Measurements from ENCODE around the gene PCDHA2.
"Not testable (repeated sequence)": the region's sequence is repeated elsewhere in the genome, so short reads cannot be mapped to it uniquely, and the experiment has no call there.

PCDHA2 gene

DNA sequence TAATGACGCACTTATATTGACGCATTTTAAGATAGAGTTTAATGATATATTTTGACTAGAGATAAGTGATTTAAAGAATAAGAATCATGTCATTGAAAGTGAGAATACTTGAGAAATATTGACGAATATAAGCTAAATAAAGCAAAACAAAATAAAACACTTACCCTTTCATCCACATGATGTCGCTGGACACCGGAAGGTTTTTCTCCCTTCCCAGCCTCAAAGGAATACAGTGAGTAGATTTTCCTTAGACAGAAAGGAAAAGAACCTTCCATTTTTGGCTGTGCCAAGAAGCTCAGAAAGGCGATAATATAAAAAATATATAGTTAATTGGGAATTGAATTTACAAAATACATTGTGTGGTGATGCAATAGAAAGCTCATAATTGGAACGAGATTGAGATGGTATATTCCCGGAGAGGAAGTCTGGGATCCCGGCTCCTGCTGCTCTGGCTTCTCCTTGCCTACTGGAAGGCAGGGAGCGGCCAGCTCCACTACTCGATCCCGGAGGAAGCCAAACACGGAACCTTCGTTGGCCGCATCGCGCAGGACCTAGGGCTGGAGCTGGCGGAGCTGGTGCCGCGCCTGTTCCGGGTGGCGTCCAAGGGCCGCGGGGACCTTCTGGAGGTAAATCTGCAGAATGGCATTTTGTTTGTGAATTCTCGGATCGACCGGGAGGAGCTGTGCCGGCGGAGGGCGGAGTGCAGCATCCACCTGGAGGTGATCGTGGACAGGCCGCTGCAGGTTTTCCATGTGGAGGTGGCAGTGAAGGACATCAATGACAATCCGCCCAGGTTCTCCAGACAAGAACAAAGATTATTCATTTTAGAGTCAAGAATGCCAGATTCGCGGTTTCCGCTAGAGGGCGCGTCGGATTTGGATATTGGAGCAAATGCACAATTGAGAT, 27.0 kb downstream of the PCDHA2 start, which contains the start of gene PCDHA5:
TSS of gene PCDHA5 (plus strand) at position 239 of the 906 bp plus-strand sequence.
- no peak for DNase-seq

DNA sequence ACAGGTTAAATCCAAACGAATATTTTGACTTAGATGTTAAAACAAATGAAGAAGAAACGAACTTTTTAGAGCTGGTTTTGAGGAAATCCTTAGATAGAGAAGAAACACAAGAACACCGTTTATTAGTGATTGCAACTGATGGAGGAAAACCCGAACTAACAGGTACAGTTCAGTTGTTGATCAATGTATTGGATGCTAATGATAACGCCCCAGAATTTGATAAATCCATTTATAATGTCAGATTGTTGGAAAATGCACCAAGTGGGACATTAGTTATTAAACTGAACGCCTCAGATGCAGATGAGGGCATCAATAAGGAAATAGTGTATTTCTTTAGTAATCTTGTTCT, 27.6 kb downstream of the PCDHA2 start:
- DNase-seq = no peak

- DNase-seq = not testable (repeated sequence)
Observed at GRCh38 chr5:140822969-140823368, 28.3 kb downstream of the PCDHA2 start.

- no peak for DNase-seq
Observed at GRCh38 chr5:140823475-140823874, 28.8 kb downstream of the PCDHA2 start.

GRCh38 chr5:140827704-140828361, 33.2 kb downstream of the PCDHA2 start, which contains the start of gene PCDHA6:
PCDHA6 (plus strand) TSS chr5:140827960; CDS start chr5:140828092, 132 bp downstream.
- DNase-seq = no peak

DNA sequence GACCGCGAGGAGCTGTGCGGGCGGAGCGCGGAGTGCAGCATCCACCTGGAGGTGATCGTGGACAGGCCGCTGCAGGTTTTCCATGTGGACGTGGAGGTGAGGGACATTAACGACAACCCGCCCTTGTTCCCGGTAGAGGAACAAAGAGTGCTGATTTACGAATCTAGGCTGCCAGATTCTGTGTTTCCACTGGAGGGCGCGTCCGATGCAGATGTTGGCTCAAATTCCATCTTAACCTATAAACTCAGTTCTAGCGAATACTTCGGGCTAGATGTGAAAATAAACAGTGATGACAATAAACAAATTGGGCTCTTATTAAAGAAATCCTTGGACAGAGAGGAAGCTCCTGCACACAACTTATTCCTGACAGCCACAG, 33.7 kb downstream of the PCDHA2 start:
- DNase-seq = no peak

DNA sequence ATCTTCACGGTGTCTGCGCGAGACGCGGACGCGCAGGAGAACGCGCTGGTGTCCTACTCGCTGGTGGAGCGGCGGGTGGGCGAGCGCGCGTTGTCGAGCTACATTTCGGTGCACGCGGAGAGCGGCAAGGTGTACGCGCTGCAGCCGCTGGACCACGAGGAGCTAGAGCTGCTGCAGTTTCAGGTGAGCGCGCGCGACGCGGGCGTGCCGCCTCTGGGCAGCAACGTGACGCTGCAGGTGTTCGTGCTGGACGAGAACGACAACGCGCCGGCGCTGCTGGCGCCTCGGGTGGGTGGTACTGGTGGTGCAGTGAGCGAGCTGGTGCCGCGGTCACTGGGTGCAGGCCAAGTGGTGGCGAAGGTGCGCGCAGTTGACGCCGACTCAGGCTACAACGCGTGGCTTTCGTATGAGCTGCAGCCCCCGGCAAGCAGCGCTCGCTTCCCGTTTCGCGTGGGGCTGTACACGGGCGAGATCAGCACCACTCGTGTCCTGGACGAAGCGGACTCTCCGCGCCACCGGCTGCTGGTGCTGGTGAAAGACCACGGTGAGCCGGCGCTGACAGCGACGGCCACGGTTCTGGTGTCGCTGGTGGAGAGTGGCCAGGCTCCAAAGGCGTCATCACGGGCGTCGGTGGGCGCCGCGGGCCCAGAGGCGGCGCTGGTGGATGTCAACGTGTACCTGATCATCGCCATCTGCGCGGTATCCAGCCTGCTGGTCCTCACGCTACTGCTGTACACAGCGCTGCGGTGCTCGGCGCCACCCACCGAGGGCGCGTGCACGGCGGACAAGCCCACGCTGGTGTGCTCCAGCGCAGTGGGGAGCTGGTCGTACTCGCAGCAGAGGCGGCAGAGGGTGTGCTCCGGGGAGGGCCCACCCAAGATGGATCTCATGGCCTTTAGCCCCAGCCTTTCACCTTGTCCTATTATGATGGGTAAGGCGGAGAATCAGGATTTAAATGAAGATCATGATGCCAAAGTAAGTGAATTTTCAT, 35.2 kb downstream of the PCDHA2 start:
- DNase-seq = not testable (repeated sequence)

- peak; percentile 23 for DNase-seq
Observed at GRCh38 chr5:140833993-140834392, 39.3 kb downstream of the PCDHA2 start, which contains the start of gene PCDHA7. PCDHA7 (plus strand) TSS chr5:140834269; CDS start chr5:140834384, 115 bp downstream.

- DNase-seq = not testable (repeated sequence)
Observed at GRCh38 chr5:140834439-140835008, 39.9 kb downstream of the PCDHA2 start.

GRCh38 chr5:140835622-140836510, 41.2 kb downstream of the PCDHA2 start:
- DNase-seq = no peak

DNA sequence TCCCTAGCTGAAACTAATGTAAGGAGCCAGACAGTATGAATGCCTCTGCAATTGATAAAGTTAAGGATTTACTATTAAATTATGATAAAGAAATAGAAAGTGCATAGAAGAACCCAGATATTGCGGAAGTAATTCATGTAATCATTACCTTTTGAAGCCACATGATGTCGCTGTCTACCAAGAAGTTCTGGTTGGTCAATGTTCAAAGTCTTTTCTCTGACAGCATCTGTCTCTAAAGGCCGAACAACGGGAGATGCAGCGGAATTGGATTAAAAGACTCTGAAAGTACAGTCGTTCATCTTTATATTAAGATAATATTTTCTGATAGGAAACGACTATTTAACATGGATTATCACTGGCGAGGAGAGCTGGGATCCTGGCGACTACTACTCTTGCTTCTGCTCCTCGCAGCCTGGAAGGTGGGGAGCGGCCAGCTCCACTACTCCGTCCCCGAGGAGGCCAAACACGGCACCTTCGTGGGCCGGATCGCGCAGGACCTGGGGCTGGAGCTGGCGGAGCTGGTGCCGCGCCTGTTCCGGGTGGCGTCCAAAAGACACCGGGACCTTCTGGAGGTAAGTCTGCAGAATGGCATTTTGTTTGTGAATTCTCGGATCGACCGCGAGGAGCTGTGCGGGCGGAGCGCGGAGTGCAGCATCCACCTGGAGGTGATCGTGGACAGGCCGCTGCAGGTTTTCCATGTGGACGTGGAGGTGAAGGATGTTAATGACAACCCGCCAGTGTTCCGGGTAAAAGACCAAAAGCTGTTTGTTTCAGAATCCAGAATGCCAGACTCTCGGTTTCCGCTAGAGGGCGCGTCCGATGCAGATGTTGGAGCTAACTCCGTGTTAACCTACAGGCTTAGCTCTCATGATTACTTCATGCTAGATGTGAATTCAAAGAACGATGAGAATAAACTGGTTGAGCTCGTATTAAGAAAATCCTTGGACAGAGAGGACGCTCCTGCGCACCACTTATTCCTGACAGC, 46.6 kb downstream of the PCDHA2 start, which contains the start of gene PCDHA8:
TSS of gene PCDHA8 (plus strand) at position 210 of the 985 bp plus-strand sequence. CDS start at position 345, 135 bp downstream.
- DNase-seq = no peak

DNA sequence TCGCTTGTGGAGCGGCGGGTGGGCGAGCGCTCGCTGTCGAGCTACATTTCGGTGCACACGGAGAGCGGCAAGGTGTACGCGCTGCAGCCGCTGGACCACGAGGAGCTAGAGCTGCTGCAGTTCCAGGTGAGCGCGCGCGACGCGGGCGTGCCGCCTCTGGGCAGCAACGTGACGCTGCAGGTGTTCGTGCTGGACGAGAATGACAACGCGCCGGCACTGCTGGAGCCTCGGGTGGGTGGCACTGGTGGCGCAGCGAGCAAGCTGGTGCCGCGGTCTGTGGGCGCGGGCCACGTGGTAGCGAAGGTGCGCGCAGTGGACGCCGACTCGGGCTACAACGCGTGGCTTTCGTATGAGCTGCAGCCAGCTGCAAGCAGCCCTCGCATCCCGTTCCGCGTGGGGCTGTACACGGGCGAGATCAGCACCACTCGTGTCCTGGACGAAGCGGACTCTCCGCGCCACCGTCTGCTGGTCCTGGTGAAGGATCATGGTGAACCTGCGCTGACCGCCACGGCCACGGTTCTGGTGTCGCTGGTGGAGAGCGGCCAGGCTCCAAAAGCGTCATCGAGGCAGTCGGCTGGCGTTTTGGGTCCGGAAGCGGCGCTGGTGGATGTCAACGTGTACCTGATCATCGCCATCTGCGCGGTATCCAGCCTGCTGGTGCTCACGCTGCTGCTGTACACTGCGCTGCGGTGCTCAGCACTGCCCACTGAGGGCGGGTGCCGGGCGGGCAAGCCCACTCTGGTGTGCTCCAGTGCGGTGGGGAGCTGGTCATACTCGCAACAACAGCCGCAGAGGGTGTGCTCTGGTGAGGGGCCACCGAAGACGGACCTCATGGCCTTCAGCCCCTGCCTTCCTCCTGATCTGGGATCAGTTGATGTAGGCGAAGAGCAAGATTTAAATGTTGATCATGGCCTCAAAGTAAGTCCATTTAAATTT, 48.4 kb downstream of the PCDHA2 start:
- no peak for DNase-seq

Measured in NCI-H510A treated with DMSO at 0.1 percent for 48 hours (cell line).